ENCODE data around the gene PEPD.

PEPD gene

DNA sequence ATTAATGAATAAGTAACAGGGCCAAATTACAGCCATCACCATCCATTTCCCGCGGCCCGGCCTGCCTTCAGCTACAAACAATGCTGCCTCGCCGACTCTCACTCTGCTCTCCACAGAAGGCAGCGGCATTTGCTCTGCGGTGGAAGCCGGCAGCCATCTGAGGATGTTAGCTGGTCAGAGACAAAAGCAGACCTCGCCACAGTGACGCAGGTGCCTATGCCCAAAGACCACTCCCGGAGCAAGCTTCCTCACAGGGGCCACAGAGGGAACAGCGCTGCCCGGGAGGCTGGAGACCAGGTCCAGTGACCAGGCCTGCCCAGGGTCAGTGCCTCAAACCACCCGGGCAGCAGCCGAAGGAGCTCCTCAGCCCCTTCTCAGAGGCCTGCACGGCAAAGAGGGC is 16.4 kb downstream of the PEPD start:
- peaks cover 26% of the 10 kb centered on the region for H3K4me1 ChIP-seq (ENCODE audit: control insufficient read depth, insufficient read depth, low read length, unreplicated experiment)
- H3K4me3 ChIP-seq (ENCODE audit: low read depth, low read length): no peak overlapping the region
- no peaks in the 10 kb centered on the region for H3K36me3 ChIP-seq (ENCODE audit: insufficient read depth, low read length)
- no peak overlapping the region for H3K27ac ChIP-seq (ENCODE audit: low read depth, low read length)
- no peak overlapping the region for H2AFZ ChIP-seq (ENCODE audit: low read length, unreplicated experiment)
- no peaks in the 10 kb centered on the region for H3K27me3 ChIP-seq (ENCODE audit: insufficient read depth, low read length)
- H3K79me2 ChIP-seq (ENCODE audit: control insufficient read depth, insufficient read depth, low read length, unreplicated experiment): no peaks in the 10 kb centered on the region

- Histone ChIP-seq H3K36me3 (ENCODE audit: insufficient read depth, low read length) (no peaks in the 10 kb centered on the region), H2AFZ (ENCODE audit: low read length, unreplicated experiment) (no peak overlapping the region), H3K79me2 (ENCODE audit: control insufficient read depth, insufficient read depth, low read length, unreplicated experiment) (no peaks in the 10 kb centered on the region), H3K27ac (ENCODE audit: low read depth, low read length) (no peak overlapping the region), H3K4me1 (ENCODE audit: control insufficient read depth, insufficient read depth, low read length, unreplicated experiment) (peaks cover 18% of the 10 kb centered on the region), H3K27me3 (ENCODE audit: insufficient read depth, low read length) (no peaks in the 10 kb centered on the region), H3K4me3 (ENCODE audit: low read depth, low read length) (no peak overlapping the region)
These were observed 17.5 kb downstream of the PEPD start for GRCh38 chr19:33504058-33504444.

- H3K79me2 ChIP-seq (ENCODE audit: control insufficient read depth, insufficient read depth, low read length, unreplicated experiment): no peaks in the 10 kb centered on the region
- H3K4me3 ChIP-seq (ENCODE audit: low read depth, low read length): no peak overlapping the region
- no peaks in the 10 kb centered on the region for H3K36me3 ChIP-seq (ENCODE audit: insufficient read depth, low read length)
- H3K27ac ChIP-seq (ENCODE audit: low read depth, low read length): no peak overlapping the region
- no peak overlapping the region for H2AFZ ChIP-seq (ENCODE audit: low read length, unreplicated experiment)
- H3K4me1 ChIP-seq (ENCODE audit: control insufficient read depth, insufficient read depth, low read length, unreplicated experiment): peaks cover 13% of the 10 kb centered on the region
- no peaks in the 10 kb centered on the region for H3K27me3 ChIP-seq (ENCODE audit: insufficient read depth, low read length)
These were observed 18.0 kb downstream of the PEPD start for GRCh38 chr19:33503433-33504057.

GRCh38 chr19:33503030-33503429 is 18.6 kb downstream of the PEPD start:
- Histone ChIP-seq H3K4me1 (ENCODE audit: control insufficient read depth, insufficient read depth, low read length, unreplicated experiment) (peaks cover 7% of the 10 kb centered on the region), H2AFZ (ENCODE audit: low read length, unreplicated experiment) (no peak overlapping the region), H3K79me2 (ENCODE audit: control insufficient read depth, insufficient read depth, low read length, unreplicated experiment) (no peaks in the 10 kb centered on the region), H3K27me3 (ENCODE audit: insufficient read depth, low read length) (no peaks in the 10 kb centered on the region), H3K36me3 (ENCODE audit: insufficient read depth, low read length) (no peaks in the 10 kb centered on the region), H3K4me3 (ENCODE audit: low read depth, low read length) (no peak overlapping the region), H3K27ac (ENCODE audit: low read depth, low read length) (no peak overlapping the region)

- H2AFZ ChIP-seq (ENCODE audit: low read length, unreplicated experiment): no peak overlapping the region
- H3K27me3 ChIP-seq (ENCODE audit: insufficient read depth, low read length): no peaks in the 10 kb centered on the region
- peaks cover 2% of the 10 kb centered on the region for H3K4me1 ChIP-seq (ENCODE audit: control insufficient read depth, insufficient read depth, low read length, unreplicated experiment)
- no peaks in the 10 kb centered on the region for H3K79me2 ChIP-seq (ENCODE audit: control insufficient read depth, insufficient read depth, low read length, unreplicated experiment)
- no peak overlapping the region for H3K27ac ChIP-seq (ENCODE audit: low read depth, low read length)
- H3K4me3 ChIP-seq (ENCODE audit: low read depth, low read length): no peak overlapping the region
- H3K36me3 ChIP-seq (ENCODE audit: insufficient read depth, low read length): no peaks in the 10 kb centered on the region
These were observed 19.1 kb downstream of the PEPD start for GRCh38 chr19:33502521-33502920.

GRCh38 chr19:33501693-33502356 is 19.8 kb downstream of the PEPD start:
- Histone ChIP-seq H3K4me3 (ENCODE audit: low read depth, low read length) (no peak overlapping the region), H3K36me3 (ENCODE audit: insufficient read depth, low read length) (no peaks in the 10 kb centered on the region), H3K27ac (ENCODE audit: low read depth, low read length) (no peak overlapping the region), H2AFZ (ENCODE audit: low read length, unreplicated experiment) (no peak overlapping the region), H3K27me3 (ENCODE audit: insufficient read depth, low read length) (no peaks in the 10 kb centered on the region), H3K4me1 (ENCODE audit: control insufficient read depth, insufficient read depth, low read length, unreplicated experiment) (no peaks in the 10 kb centered on the region), H3K79me2 (ENCODE audit: control insufficient read depth, insufficient read depth, low read length, unreplicated experiment) (no peaks in the 10 kb centered on the region)

- Histone ChIP-seq H3K27me3 (ENCODE audit: insufficient read depth, low read length) (no peaks in the 10 kb centered on the region), H3K36me3 (ENCODE audit: insufficient read depth, low read length) (no peaks in the 10 kb centered on the region), H3K4me3 (ENCODE audit: low read depth, low read length) (no peak overlapping the region), H2AFZ (ENCODE audit: low read length, unreplicated experiment) (no peak overlapping the region), H3K79me2 (ENCODE audit: control insufficient read depth, insufficient read depth, low read length, unreplicated experiment) (no peaks in the 10 kb centered on the region), H3K4me1 (ENCODE audit: control insufficient read depth, insufficient read depth, low read length, unreplicated experiment) (no peaks in the 10 kb centered on the region), H3K27ac (ENCODE audit: low read depth, low read length) (no peak overlapping the region)
These were observed 20.6 kb downstream of the PEPD start for GRCh38 chr19:33500991-33501390.

DNA sequence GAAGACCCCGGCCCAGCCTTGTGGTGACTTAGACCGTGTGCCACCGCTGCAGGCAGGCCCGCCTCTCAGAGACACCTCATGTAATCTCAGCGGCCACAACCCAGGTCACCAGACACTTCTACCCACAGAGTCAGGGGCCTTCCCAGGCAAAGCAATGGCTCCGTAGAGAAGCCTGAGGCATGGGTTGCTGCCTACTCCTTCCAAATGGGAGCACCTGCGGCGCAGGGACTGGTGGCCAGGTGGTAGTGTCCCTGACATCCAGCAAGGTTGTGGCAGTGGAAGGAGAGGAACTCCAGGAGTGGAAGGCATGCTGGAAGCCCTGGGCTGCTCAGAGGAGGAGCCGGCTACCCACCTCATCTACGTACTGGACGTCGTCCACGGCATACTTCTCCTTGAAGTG is 21.0 kb downstream of the PEPD start:
- H3K36me3 ChIP-seq (ENCODE audit: insufficient read depth, low read length): no peaks in the 10 kb centered on the region
- H3K4me1 ChIP-seq (ENCODE audit: control insufficient read depth, insufficient read depth, low read length, unreplicated experiment): no peaks in the 10 kb centered on the region
- no peaks in the 10 kb centered on the region for H3K27me3 ChIP-seq (ENCODE audit: insufficient read depth, low read length)
- H3K27ac ChIP-seq (ENCODE audit: low read depth, low read length): no peak overlapping the region
- H3K4me3 ChIP-seq (ENCODE audit: low read depth, low read length): no peak overlapping the region
- H3K79me2 ChIP-seq (ENCODE audit: control insufficient read depth, insufficient read depth, low read length, unreplicated experiment): no peaks in the 10 kb centered on the region
- H2AFZ ChIP-seq (ENCODE audit: low read length, unreplicated experiment): no peak overlapping the region

GRCh38 chr19:33499671-33500506 is 21.7 kb downstream of the PEPD start:
- Histone ChIP-seq H3K79me2 (ENCODE audit: control insufficient read depth, insufficient read depth, low read length, unreplicated experiment) (no peaks in the 10 kb centered on the region), H2AFZ (ENCODE audit: low read length, unreplicated experiment) (no peak overlapping the region), H3K27me3 (ENCODE audit: insufficient read depth, low read length) (no peaks in the 10 kb centered on the region), H3K36me3 (ENCODE audit: insufficient read depth, low read length) (no peaks in the 10 kb centered on the region), H3K4me3 (ENCODE audit: low read depth, low read length) (no peak overlapping the region), H3K4me1 (ENCODE audit: control insufficient read depth, insufficient read depth, low read length, unreplicated experiment) (no peaks in the 10 kb centered on the region), H3K27ac (ENCODE audit: low read depth, low read length) (no peak overlapping the region)

GRCh38 chr19:33499248-33499647 is 22.3 kb downstream of the PEPD start:
- no peak overlapping the region for H2AFZ ChIP-seq (ENCODE audit: low read length, unreplicated experiment)
- no peak overlapping the region for H3K27ac ChIP-seq (ENCODE audit: low read depth, low read length)
- H3K4me1 ChIP-seq (ENCODE audit: control insufficient read depth, insufficient read depth, low read length, unreplicated experiment): no peaks in the 10 kb centered on the region
- H3K79me2 ChIP-seq (ENCODE audit: control insufficient read depth, insufficient read depth, low read length, unreplicated experiment): no peaks in the 10 kb centered on the region
- no peaks in the 10 kb centered on the region for H3K36me3 ChIP-seq (ENCODE audit: insufficient read depth, low read length)
- H3K27me3 ChIP-seq (ENCODE audit: insufficient read depth, low read length): no peaks in the 10 kb centered on the region
- H3K4me3 ChIP-seq (ENCODE audit: low read depth, low read length): no peak overlapping the region
